ENCODE measurements around the gene MTHFD2L.
"Not testable (repeated sequence)": the region's sequence is repeated elsewhere in the genome, so short reads cannot be mapped to it uniquely, and the experiment has no call there.

The MTHFD2L gene

DNA sequence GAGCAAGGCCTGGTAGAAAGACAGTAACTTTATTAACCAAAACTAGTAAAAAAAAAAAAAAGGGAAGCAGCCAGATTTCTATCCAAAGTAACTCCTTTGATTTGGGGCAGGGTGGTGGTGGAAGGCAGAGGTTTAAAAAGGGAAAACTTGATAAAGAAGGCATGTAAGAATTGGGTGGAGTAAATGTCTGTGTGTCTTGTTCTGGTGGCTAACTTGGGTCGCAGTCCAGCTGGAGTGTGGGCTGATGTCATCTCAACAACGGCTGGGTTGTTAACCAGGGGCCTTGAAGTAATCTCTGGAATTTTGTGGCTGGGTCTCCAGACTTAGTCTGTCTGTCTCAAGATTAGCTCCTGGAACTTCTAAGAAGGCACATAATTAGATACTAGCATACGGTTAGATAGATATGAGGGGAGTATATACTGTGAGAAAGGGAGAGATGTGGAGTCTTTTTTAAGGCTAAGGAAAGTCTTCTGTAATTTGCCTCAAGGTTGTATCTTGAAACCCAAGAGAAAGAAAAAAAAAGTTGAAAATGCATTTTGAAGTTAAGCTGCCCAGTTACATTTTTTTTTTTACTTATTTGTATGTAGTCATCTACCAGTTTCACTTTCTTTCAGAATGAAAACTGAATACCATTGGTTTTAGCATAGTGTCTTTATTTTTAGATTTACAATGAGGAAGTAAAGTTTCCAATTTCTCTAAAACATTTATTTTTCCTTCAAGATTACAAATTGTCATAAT lies 48.3 kb downstream of the MTHFD2L start:
- Histone ChIP-seq H3K9me2 (ENCODE audit: low read depth, low read length) (no peaks in the 10 kb centered on the region), H3K4me1 (ENCODE audit: insufficient read depth, low read length, severe bottlenecking) (peaks cover 21% of the 10 kb centered on the region), H3K9me3 (ENCODE audit: low read length) (no peaks in the 10 kb centered on the region), H4K20me1 (ENCODE audit: insufficient read depth, low read length) (no peaks in the 10 kb centered on the region), H3K9ac (ENCODE audit: low read length) (peak overlapping the region; percentile 33; the same call in 1 of the 2 replicates), H3K4me2 (ENCODE audit: low read length) (peak overlapping the region; percentile 56), H3K79me2 (ENCODE audit: insufficient read depth, low read length) (no peaks in the 10 kb centered on the region), H3K27me3 (ENCODE audit: insufficient read depth, low read length) (no peaks in the 10 kb centered on the region), H3K27ac (ENCODE audit: low read depth, low read length, poor library complexity, severe bottlenecking) (peak overlapping the region; percentile 59), H3K36me3 (ENCODE audit: insufficient read depth, low read length) (no peaks in the 10 kb centered on the region; the same call in 1 of the 2 replicates), H3K4me3 (ENCODE audit: low read depth, low read length, poor library complexity, severe bottlenecking) (peak overlapping the region; percentile 18), H2AFZ (ENCODE audit: low read length) (peak overlapping the region; percentile 83; the same call in 1 of the 2 replicates), H3F3A (ENCODE audit: insufficient read depth, low read length) (no peaks in the 10 kb centered on the region)
- TF ChIP-seq, protein P1, sequence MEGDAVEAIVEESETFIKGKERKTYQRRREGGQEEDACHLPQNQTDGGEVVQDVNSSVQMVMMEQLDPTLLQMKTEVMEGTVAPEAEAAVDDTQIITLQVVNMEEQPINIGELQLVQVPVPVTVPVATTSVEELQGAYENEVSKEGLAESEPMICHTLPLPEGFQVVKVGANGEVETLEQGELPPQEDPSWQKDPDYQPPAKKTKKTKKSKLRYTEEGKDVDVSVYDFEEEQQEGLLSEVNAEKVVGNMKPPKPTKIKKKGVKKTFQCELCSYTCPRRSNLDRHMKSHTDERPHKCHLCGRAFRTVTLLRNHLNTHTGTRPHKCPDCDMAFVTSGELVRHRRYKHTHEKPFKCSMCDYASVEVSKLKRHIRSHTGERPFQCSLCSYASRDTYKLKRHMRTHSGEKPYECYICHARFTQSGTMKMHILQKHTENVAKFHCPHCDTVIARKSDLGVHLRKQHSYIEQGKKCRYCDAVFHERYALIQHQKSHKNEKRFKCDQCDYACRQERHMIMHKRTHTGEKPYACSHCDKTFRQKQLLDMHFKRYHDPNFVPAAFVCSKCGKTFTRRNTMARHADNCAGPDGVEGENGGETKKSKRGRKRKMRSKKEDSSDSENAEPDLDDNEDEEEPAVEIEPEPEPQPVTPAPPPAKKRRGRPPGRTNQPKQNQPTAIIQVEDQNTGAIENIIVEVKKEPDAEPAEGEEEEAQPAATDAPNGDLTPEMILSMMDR (IDR thresholded peaks at IDR 0.05; ENCODE audit: low read length), result no peak
- TF ChIP-seq EZH2 (IDR thresholded peaks at IDR 0.05; ENCODE audit: borderline replicate concordance, low read length), result no peak

- not testable (repeated sequence) for H3K36me3 ChIP-seq (ENCODE audit: insufficient read depth, low read length); H2AFZ ChIP-seq (ENCODE audit: low read length); H3K27me3 ChIP-seq (ENCODE audit: insufficient read depth, low read length); H3K9me3 ChIP-seq (ENCODE audit: low read length); H4K20me1 ChIP-seq (ENCODE audit: insufficient read depth, low read length); H3K27ac ChIP-seq (ENCODE audit: low read depth, low read length, poor library complexity, severe bottlenecking); H3F3A ChIP-seq (ENCODE audit: insufficient read depth, low read length); H3K79me2 ChIP-seq (ENCODE audit: insufficient read depth, low read length); H3K4me2 ChIP-seq (ENCODE audit: low read length); H3K4me3 ChIP-seq (ENCODE audit: low read depth, low read length, poor library complexity, severe bottlenecking); H3K9me2 ChIP-seq (ENCODE audit: low read depth, low read length); H3K9ac ChIP-seq (ENCODE audit: low read length); H3K4me1 ChIP-seq (ENCODE audit: insufficient read depth, low read length, severe bottlenecking)
Observed at GRCh38 chr4:74214457-74215159, 56.7 kb downstream of the MTHFD2L start.

GRCh38 chr4:74215236-74215635 lies 57.3 kb downstream of the MTHFD2L start:
- not testable (repeated sequence) for H3K9me3 ChIP-seq (ENCODE audit: low read length); H3K4me3 ChIP-seq (ENCODE audit: low read depth, low read length, poor library complexity, severe bottlenecking); H3F3A ChIP-seq (ENCODE audit: insufficient read depth, low read length); H3K27me3 ChIP-seq (ENCODE audit: insufficient read depth, low read length); H2AFZ ChIP-seq (ENCODE audit: low read length); H3K4me2 ChIP-seq (ENCODE audit: low read length); H3K4me1 ChIP-seq (ENCODE audit: insufficient read depth, low read length, severe bottlenecking); H4K20me1 ChIP-seq (ENCODE audit: insufficient read depth, low read length); H3K27ac ChIP-seq (ENCODE audit: low read depth, low read length, poor library complexity, severe bottlenecking); H3K36me3 ChIP-seq (ENCODE audit: insufficient read depth, low read length); H3K9me2 ChIP-seq (ENCODE audit: low read depth, low read length); H3K79me2 ChIP-seq (ENCODE audit: insufficient read depth, low read length); H3K9ac ChIP-seq (ENCODE audit: low read length)

GRCh38 chr4:74217365-74217764 lies 59.4 kb downstream of the MTHFD2L start:
- Histone ChIP-seq H3K4me1 (ENCODE audit: insufficient read depth, low read length, severe bottlenecking) (peaks cover 7% of the 10 kb centered on the region), H3K9ac (ENCODE audit: low read length) (no peak overlapping the region), H3K36me3 (ENCODE audit: insufficient read depth, low read length) (no peaks in the 10 kb centered on the region), H3K9me2 (ENCODE audit: low read depth, low read length) (no peaks in the 10 kb centered on the region), H3K9me3 (ENCODE audit: low read length) (no peaks in the 10 kb centered on the region), H2AFZ (ENCODE audit: low read length) (no peak overlapping the region), H3K27ac (ENCODE audit: low read depth, low read length, poor library complexity, severe bottlenecking) (no peak overlapping the region), H3K27me3 (ENCODE audit: insufficient read depth, low read length) (no peaks in the 10 kb centered on the region), H3F3A (ENCODE audit: insufficient read depth, low read length) (no peaks in the 10 kb centered on the region), H4K20me1 (ENCODE audit: insufficient read depth, low read length) (no peaks in the 10 kb centered on the region), H3K4me3 (ENCODE audit: low read depth, low read length, poor library complexity, severe bottlenecking) (no peak overlapping the region), H3K79me2 (ENCODE audit: insufficient read depth, low read length) (no peaks in the 10 kb centered on the region), H3K4me2 (ENCODE audit: low read length) (no peak overlapping the region)
- no peak for TF ChIP-seq EZH2 (IDR thresholded peaks at IDR 0.05; ENCODE audit: borderline replicate concordance, low read length)
- TF ChIP-seq, protein P1 (IDR thresholded peaks at IDR 0.05; ENCODE audit: low read length), result no peak

Measured in OCI-LY1 (cell line).